ENCODE results near the gene A1BG.

A1BG gene, protein sequence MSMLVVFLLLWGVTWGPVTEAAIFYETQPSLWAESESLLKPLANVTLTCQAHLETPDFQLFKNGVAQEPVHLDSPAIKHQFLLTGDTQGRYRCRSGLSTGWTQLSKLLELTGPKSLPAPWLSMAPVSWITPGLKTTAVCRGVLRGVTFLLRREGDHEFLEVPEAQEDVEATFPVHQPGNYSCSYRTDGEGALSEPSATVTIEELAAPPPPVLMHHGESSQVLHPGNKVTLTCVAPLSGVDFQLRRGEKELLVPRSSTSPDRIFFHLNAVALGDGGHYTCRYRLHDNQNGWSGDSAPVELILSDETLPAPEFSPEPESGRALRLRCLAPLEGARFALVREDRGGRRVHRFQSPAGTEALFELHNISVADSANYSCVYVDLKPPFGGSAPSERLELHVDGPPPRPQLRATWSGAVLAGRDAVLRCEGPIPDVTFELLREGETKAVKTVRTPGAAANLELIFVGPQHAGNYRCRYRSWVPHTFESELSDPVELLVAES
- 0.52 to 2.3 (median 1.9) reads per million in 3 donors for total RNA-seq

DNA sequence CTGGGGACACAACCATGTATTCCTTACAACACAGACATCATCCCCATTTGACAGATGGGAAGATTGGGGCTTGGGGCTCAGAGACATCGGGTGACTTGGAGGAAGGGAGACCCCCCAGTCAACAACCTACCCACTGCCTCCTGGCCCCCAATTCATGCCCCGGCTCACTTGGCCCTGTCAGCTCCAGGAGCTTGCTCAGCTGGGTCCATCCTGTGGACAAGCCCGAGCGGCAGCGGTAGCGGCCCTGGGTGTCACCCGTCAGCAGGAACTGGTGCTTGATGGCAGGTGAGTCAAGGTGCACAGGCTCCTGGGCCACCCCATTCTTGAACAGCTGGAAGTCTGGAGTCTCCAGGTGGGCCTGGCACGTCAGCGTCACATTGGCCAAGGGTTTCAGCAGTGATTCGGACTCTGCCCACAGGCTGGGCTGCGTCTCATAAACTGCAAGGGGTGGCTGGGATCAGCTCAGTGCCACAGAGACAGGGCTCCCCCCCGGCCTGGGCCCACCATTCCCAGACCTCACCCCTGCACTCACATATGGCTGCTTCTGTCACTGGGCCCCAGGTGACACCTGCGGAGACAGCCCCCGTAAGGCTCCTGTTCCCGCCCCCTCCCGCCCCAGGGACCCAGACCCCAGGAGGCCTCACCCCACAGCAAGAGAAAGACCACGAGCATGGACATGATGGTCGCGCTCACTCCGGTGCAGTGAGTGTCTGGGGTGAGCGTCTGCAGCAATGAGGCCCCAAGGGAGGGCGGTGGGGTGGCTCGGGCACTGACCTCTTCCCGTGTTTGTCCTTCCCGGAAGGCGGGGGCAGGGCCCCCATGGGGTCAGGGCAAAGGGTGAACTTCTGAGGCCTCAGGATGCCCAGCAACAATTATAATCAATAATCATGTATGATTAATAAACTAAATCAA is at the start of gene A1BG:
Gene A1BG, minus strand, starts transcription at position 733 of the 912 bp plus-strand sequence. Its CDS starts 55 bp downstream, at position 678.
- Histone ChIP-seq H3K27ac (ENCODE audit: insufficient read depth, low read length, poor library complexity, severe bottlenecking) (no peak within 1 kb of the TSS), H3K9me3 (ENCODE audit: control insufficient read depth, low read length) (no peaks in the 10 kb centered on the region), H3K27me3 (replicated peaks; ENCODE audit: control insufficient read depth, insufficient read depth, low read length, poor library complexity, severe bottlenecking) (no peaks in the 10 kb centered on the region), H3K4me3 (ENCODE audit: insufficient read depth, low read depth, low read length, poor library complexity, severe bottlenecking) (no peak within 1 kb of the TSS), H3K4me1 (ENCODE audit: control insufficient read depth, insufficient read depth, low read length, poor library complexity, severe bottlenecking) (peaks cover 16% of the 10 kb centered on the region), H3K36me3 (ENCODE audit: control insufficient read depth, insufficient read depth, low read length) (no peaks in the 10 kb centered on the region)
- DNase-seq, result no peak

DNA sequence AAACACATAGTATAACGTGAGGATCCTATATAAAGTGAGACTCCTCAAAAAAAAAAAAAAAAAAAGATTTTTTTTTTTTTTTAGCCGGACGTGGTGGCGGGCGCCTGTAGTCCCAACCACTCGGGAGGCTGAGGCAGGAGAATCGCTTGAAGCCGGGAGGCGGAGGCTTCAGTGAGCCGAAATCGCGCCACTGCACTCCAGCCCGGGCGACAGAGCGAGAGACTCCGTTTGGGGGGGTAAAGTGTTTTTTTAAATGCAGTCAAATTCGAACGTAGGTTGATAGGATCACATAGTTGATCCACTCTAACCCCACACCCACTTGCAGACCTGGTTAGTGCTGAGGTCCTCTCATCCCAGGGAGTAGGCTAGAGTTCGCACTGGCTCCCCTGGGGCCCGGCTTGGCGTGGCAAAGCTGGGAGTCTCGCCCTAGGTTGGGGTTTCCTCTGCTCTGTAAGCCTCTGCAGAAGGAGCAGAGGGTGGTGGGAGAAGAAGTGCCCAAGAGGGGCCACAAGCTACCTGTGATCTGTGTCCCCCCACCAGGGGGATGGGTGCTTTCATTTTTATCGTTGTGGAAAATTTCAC is 48.6 kb upstream of the A1BG start:
- peak overlapping the region; percentile 65 for H3K4me3 ChIP-seq (ENCODE audit: insufficient read depth, low read depth, low read length, poor library complexity, severe bottlenecking)
- DNase-seq, result no peak
- no peaks in the 10 kb centered on the region for H3K36me3 ChIP-seq (ENCODE audit: control insufficient read depth, insufficient read depth, low read length)
- H3K9me3 ChIP-seq (ENCODE audit: control insufficient read depth, low read length), result no peaks in the 10 kb centered on the region
- peak overlapping the region; percentile 86 for H3K27ac ChIP-seq (ENCODE audit: insufficient read depth, low read length, poor library complexity, severe bottlenecking)
- H3K27me3 ChIP-seq (replicated peaks; ENCODE audit: control insufficient read depth, insufficient read depth, low read length, poor library complexity, severe bottlenecking), result no peaks in the 10 kb centered on the region
- peaks cover 9% of the 10 kb centered on the region for H3K4me1 ChIP-seq (ENCODE audit: control insufficient read depth, insufficient read depth, low read length, poor library complexity, severe bottlenecking)

DNA sequence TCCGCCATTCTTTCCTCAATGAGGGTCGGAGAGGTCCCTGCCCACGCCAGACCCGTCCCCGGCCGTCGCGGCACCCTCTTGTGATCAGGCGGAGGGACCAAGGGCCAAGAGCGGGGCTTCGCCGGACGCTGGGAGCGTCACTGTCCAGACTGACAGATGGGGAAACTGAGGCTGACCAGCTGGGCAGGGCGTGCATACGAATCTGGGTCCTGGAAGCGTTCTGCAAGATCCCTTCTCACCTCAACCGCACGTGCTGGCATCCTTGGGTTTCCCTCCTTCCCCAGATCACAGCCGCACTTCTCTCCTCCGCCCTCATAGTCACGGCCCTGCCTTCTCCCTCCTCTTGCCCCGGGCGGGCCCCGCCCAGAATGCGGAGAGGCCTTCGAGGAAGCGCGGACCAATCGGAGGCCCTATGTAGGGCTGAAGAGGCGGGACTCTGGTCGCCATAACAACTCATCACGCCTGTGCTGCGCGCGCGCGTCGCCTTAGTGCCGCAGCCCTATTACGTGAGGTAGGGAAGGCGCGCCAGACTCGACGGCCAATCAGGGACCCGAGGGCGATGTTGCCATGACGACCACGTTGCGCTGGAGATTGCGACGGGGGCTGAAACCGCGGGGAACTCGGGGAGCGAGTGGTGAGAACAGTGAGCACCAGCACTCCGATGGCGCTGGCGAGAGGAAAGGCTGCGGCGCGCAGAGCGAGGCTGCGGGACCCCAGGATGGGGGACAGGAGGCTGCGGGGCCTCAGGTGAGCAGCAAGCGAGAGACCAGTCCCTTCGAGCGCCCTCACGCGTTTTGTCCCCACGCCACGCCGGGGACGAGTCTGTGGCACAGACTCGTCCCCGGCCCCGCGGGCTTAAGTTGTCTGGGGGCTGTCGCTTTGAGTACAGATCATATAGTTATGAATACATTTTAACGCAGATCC is 47.9 kb upstream of the A1BG start:
- Histone ChIP-seq H3K9me3 (ENCODE audit: control insufficient read depth, low read length) (no peaks in the 10 kb centered on the region), H3K4me3 (ENCODE audit: insufficient read depth, low read depth, low read length, poor library complexity, severe bottlenecking) (peak overlapping the region; percentile 65), H3K36me3 (ENCODE audit: control insufficient read depth, insufficient read depth, low read length) (no peaks in the 10 kb centered on the region), H3K27ac (ENCODE audit: insufficient read depth, low read length, poor library complexity, severe bottlenecking) (peak overlapping the region; percentile 86), H3K27me3 (replicated peaks; ENCODE audit: control insufficient read depth, insufficient read depth, low read length, poor library complexity, severe bottlenecking) (no peaks in the 10 kb centered on the region), H3K4me1 (ENCODE audit: control insufficient read depth, insufficient read depth, low read length, poor library complexity, severe bottlenecking) (peaks cover 12% of the 10 kb centered on the region)
- peak; percentile 99 for DNase-seq

DNA sequence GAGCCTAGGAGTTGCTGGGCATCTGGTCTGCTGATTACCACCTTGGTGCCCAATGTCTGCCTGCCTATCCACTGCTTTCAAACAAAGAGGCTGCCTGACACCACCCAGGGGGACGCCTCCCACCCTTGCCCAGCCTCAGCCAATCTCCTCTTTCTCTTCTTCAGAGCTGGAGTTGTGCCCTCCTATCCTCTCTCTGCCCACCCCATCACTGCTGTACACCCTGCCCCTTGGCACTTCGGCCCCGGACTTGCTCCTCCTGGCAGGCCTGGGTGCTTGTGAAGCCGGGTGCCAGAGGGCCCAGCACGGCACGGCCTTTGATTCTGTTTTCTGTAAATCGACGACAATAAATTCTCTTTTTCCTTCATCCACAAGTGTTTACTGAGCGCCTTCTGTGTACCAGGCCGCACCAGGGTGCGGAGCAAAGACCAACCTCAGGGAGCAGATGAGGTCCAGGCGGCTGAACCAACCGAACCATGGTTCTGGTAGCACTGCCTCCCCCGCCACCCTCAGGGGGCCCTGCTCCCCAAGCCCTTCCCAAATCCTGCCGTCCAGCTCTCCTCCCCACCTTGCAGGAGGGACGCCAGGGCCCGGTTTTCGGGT is 47.1 kb upstream of the A1BG start:
- Histone ChIP-seq H3K27me3 (replicated peaks; ENCODE audit: control insufficient read depth, insufficient read depth, low read length, poor library complexity, severe bottlenecking) (peaks cover 4% of the 10 kb centered on the region), H3K9me3 (ENCODE audit: control insufficient read depth, low read length) (no peaks in the 10 kb centered on the region), H3K4me3 (ENCODE audit: insufficient read depth, low read depth, low read length, poor library complexity, severe bottlenecking) (peak overlapping the region; percentile 29), H3K27ac (ENCODE audit: insufficient read depth, low read length, poor library complexity, severe bottlenecking) (no peak overlapping the region), H3K4me1 (ENCODE audit: control insufficient read depth, insufficient read depth, low read length, poor library complexity, severe bottlenecking) (peaks cover 12% of the 10 kb centered on the region), H3K36me3 (ENCODE audit: control insufficient read depth, insufficient read depth, low read length) (no peaks in the 10 kb centered on the region)
- no peak for DNase-seq

DNA sequence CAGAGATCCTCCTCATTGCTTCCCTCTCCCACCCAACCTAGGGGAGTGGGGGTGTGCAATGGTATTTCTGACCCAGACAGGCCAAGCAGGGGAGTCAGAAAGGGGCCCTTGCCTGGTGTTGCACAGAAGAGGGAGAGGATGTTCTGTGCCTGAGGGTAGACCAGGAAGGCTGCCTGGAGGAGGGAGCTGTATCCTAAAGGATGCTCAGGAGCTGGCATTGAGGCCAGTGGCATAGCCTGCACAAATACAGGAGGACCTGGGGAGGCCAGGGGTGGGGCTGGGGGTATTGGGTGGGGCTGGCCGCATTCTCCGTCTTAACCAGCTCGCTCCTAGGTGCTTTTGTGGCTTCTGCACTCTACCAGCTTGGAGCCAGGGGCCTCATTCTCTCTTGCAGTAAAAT is 46.6 kb upstream of the A1BG start:
- no peak for DNase-seq
- Histone ChIP-seq H3K36me3 (ENCODE audit: control insufficient read depth, insufficient read depth, low read length) (peaks cover 3% of the 10 kb centered on the region), H3K4me1 (ENCODE audit: control insufficient read depth, insufficient read depth, low read length, poor library complexity, severe bottlenecking) (peaks cover 12% of the 10 kb centered on the region), H3K27me3 (replicated peaks; ENCODE audit: control insufficient read depth, insufficient read depth, low read length, poor library complexity, severe bottlenecking) (peaks cover 4% of the 10 kb centered on the region), H3K4me3 (ENCODE audit: insufficient read depth, low read depth, low read length, poor library complexity, severe bottlenecking) (no peak overlapping the region), H3K27ac (ENCODE audit: insufficient read depth, low read length, poor library complexity, severe bottlenecking) (no peak overlapping the region), H3K9me3 (ENCODE audit: control insufficient read depth, low read length) (no peaks in the 10 kb centered on the region)

DNA sequence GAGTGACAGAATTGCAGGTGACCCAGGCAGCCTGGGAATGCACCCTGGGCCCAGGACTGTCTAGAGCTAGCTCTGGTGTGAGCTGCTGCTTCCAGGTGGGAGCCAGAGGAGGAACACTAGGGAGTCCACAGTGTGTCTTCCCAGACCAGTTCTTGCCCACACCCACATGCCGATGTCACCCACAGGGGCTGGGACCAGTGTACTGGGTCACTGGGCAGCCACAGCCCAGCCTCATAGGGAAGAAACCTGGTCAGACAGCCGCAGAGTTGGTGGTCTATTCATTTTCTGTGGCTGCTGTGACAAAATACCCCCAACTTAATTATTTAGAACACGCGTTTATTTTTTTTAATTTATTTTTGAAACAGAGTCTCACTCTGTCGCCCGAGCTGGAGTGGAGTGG is 45.3 kb upstream of the A1BG start:
- Histone ChIP-seq H3K4me1 (ENCODE audit: control insufficient read depth, insufficient read depth, low read length, poor library complexity, severe bottlenecking) (peaks cover 12% of the 10 kb centered on the region), H3K9me3 (ENCODE audit: control insufficient read depth, low read length) (no peaks in the 10 kb centered on the region), H3K36me3 (ENCODE audit: control insufficient read depth, insufficient read depth, low read length) (peaks cover 16% of the 10 kb centered on the region), H3K4me3 (ENCODE audit: insufficient read depth, low read depth, low read length, poor library complexity, severe bottlenecking) (no peak overlapping the region), H3K27ac (ENCODE audit: insufficient read depth, low read length, poor library complexity, severe bottlenecking) (no peak overlapping the region), H3K27me3 (replicated peaks; ENCODE audit: control insufficient read depth, insufficient read depth, low read length, poor library complexity, severe bottlenecking) (peaks cover 4% of the 10 kb centered on the region)
- no peak for DNase-seq

DNA sequence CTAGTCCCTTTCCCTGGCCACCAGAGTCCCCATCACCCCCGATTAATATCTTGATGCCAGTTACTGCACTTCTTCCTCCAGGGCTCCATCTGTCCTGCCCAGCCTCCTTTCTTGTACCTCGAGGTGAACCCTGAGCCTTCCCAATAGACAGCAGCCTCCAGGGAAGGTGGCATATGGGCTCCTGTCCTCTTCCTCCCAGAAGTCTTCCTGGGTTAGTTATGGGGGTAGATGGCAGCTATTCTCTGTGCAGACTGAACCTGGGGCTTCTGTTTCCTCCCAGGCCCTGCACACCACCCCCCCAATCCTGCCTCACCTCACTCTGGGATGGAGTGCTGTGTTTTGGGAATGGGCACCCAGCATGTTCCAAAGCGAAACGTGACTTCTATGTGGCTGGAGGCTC is 44.8 kb upstream of the A1BG start:
- H3K27ac ChIP-seq (ENCODE audit: insufficient read depth, low read length, poor library complexity, severe bottlenecking), result no peak overlapping the region
- no peak for DNase-seq
- H3K36me3 ChIP-seq (ENCODE audit: control insufficient read depth, insufficient read depth, low read length), result peaks cover 21% of the 10 kb centered on the region
- peaks cover 12% of the 10 kb centered on the region for H3K4me1 ChIP-seq (ENCODE audit: control insufficient read depth, insufficient read depth, low read length, poor library complexity, severe bottlenecking)
- no peak overlapping the region for H3K4me3 ChIP-seq (ENCODE audit: insufficient read depth, low read depth, low read length, poor library complexity, severe bottlenecking)
- H3K27me3 ChIP-seq (replicated peaks; ENCODE audit: control insufficient read depth, insufficient read depth, low read length, poor library complexity, severe bottlenecking), result peaks cover 4% of the 10 kb centered on the region
- no peaks in the 10 kb centered on the region for H3K9me3 ChIP-seq (ENCODE audit: control insufficient read depth, low read length)

DNA sequence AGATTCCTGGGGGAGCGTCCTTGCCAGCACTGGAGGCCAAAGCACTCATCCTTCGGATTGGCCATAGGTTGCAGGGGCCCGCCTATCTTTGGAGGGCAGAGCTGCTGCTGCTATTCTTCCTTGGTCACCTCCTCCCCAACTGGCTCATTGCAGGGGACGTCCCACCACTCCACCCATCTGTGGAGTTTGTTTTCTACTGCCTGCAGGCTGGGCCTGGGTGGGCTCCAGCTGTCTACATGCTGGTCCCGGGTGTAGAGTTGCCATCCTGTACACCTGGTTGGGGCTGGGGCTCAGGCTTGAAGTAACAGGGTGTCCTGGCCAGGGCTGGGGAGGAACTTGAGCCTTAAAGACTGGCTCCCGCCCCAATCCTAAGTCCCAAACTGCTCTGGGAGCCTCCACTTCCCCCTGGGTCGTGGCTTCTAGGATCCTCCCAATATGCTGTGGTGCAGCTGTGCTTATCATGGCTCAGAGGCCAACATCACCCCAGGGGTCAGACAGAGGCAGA is 44.3 kb upstream of the A1BG start:
- H3K36me3 ChIP-seq (ENCODE audit: control insufficient read depth, insufficient read depth, low read length), result peaks cover 26% of the 10 kb centered on the region
- no peak overlapping the region for H3K27ac ChIP-seq (ENCODE audit: insufficient read depth, low read length, poor library complexity, severe bottlenecking)
- H3K4me3 ChIP-seq (ENCODE audit: insufficient read depth, low read depth, low read length, poor library complexity, severe bottlenecking), result no peak overlapping the region
- peaks cover 4% of the 10 kb centered on the region for H3K27me3 ChIP-seq (replicated peaks; ENCODE audit: control insufficient read depth, insufficient read depth, low read length, poor library complexity, severe bottlenecking)
- H3K4me1 ChIP-seq (ENCODE audit: control insufficient read depth, insufficient read depth, low read length, poor library complexity, severe bottlenecking), result peaks cover 12% of the 10 kb centered on the region
- no peak for DNase-seq
- no peaks in the 10 kb centered on the region for H3K9me3 ChIP-seq (ENCODE audit: control insufficient read depth, low read length)
